H9 (cell line): Measurements from ENCODE around the gene GSK3A. TPM values are rescaled to one million over a fixed set of nuclear protein-coding genes. Genes with fewer than 3 reads are reported as not detected.

Experiments used
- DNase-seq: peaks from one replicate; pipeline ENCODE4 v3.0.0-alpha.2; 2017
- H2AFZ ChIP-seq: one replicate; pipeline ENCODE4 v1.6.1; 2013; ENCODE audit warnings: mild to moderate bottlenecking, low read length, control low read depth, moderate library complexity
- H2AK5ac ChIP-seq: 2 replicates; pipeline ENCODE4 v1.6.1; 2013; ENCODE audit warnings: low read length, control low read depth, mixed read lengths; ENCODE audit not compliant: insufficient read length
- H2BK120ac ChIP-seq: one replicate; pipeline ENCODE4 v1.6.1; 2013; ENCODE audit warnings: low read depth, mild to moderate bottlenecking, low read length, control low read depth, inconsistent platforms; ENCODE audit not compliant: poor library complexity, severe bottlenecking
- H2BK12ac ChIP-seq: 2 replicates; pipeline ENCODE4 v1.6.1; 2013; ENCODE audit warnings: low read length, control low read depth, mixed read lengths, low read depth; ENCODE audit not compliant: insufficient read length
- H2BK15ac ChIP-seq: 2 replicates; pipeline ENCODE4 v1.6.1; 2013; ENCODE audit warnings: low read depth, low read length, control low read depth
- H2BK20ac ChIP-seq: one replicate; pipeline ENCODE4 v1.6.1; 2013; ENCODE audit warnings: low read depth, mild to moderate bottlenecking, low read length, control low read depth, inconsistent platforms; ENCODE audit not compliant: poor library complexity, severe bottlenecking
- H2BK5ac ChIP-seq: 2 replicates; pipeline ENCODE4 v1.6.1; 2013; ENCODE audit warnings: low read length, control low read depth, mixed read lengths; ENCODE audit not compliant: insufficient read length
- H3K14ac ChIP-seq: 2 replicates; pipeline ENCODE4 v1.6.1; 2013; ENCODE audit warnings: low read length, control low read depth; ENCODE audit not compliant: insufficient read depth
- H3K18ac ChIP-seq: 2 replicates; pipeline ENCODE4 v1.6.1; 2013; ENCODE audit warnings: low read depth, mild to moderate bottlenecking, mixed read lengths, low read length, control low read depth; ENCODE audit not compliant: insufficient read length
- H3K23ac ChIP-seq: 2 replicates; pipeline ENCODE4 v1.6.1; 2013; ENCODE audit warnings: low read length, control low read depth, mixed read lengths, low read depth; ENCODE audit not compliant: insufficient read length
- H3K23me2 ChIP-seq: 2 replicates; pipeline ENCODE4 v1.6.1; 2013; ENCODE audit warnings: low read depth, mild to moderate bottlenecking, mixed read lengths, low read length, control low read depth; ENCODE audit not compliant: insufficient read length, poor library complexity, severe bottlenecking
- H3K27ac ChIP-seq: 2 replicates; pipeline ENCODE4 v1.5.1; 2013; ENCODE audit warnings: low read length, control low read depth, mixed read lengths, low read depth; ENCODE audit not compliant: insufficient read length
- H3K27me3 ChIP-seq: 2 replicates; pipeline ENCODE4 v1.6.1; 2013; ENCODE audit warnings: low read length, control low read depth, inconsistent platforms; ENCODE audit not compliant: insufficient read depth
- H3K4ac ChIP-seq: 2 replicates; pipeline ENCODE4 v1.6.1; 2013; ENCODE audit warnings: low read depth, mild to moderate bottlenecking, control low read depth, inconsistent platforms, low read length, moderate library complexity
- H3K4me1 ChIP-seq: 2 replicates; pipeline ENCODE4 v1.6.1; 2013; ENCODE audit warnings: low read length, control low read depth, inconsistent platforms; ENCODE audit not compliant: insufficient read depth
- H3K4me2 ChIP-seq: 2 replicates; pipeline ENCODE4 v1.6.1; 2013; ENCODE audit warnings: low read length, control low read depth, mixed read lengths; ENCODE audit not compliant: insufficient read length, insufficient read depth
- H3K56ac ChIP-seq: 2 replicates; pipeline ENCODE4 v1.6.1; 2013; ENCODE audit warnings: low read depth, mild to moderate bottlenecking, mixed read lengths, low read length, control low read depth; ENCODE audit not compliant: insufficient read length
- H3K79me1 ChIP-seq: 2 replicates; pipeline ENCODE4 v1.6.1; 2013; ENCODE audit warnings: low read depth, mild to moderate bottlenecking, moderate library complexity, low read length, control low read depth, inconsistent platforms; ENCODE audit not compliant: insufficient read depth, poor library complexity, severe bottlenecking
- H3K79me2 ChIP-seq: 2 replicates; pipeline ENCODE4 v1.6.1; 2013; ENCODE audit warnings: low read length, control low read depth, inconsistent platforms; ENCODE audit not compliant: insufficient read depth
- H3K9ac ChIP-seq: 2 replicates; pipeline ENCODE4 v1.6.1; 2013; ENCODE audit warnings: low read length, control low read depth, mixed read lengths; ENCODE audit not compliant: insufficient read length; ENCODE audit errors: extremely low read depth
- H3K9me3 ChIP-seq: one replicate; pipeline ENCODE4 v1.6.1; 2013; ENCODE audit warnings: low read depth, low read length, inconsistent platforms; ENCODE audit not compliant: control insufficient read depth
- H3T11ph ChIP-seq: one replicate; pipeline ENCODE4 v1.6.1; 2013; ENCODE audit warnings: mild to moderate bottlenecking, low read length, control low read depth, inconsistent platforms
- H4K20me1 ChIP-seq: one replicate; pipeline ENCODE4 v1.6.1; 2013; ENCODE audit not compliant: control insufficient read depth, insufficient read length, insufficient read depth
- H4K5ac ChIP-seq: 2 replicates; pipeline ENCODE4 v1.6.1; 2013; ENCODE audit warnings: low read depth, mild to moderate bottlenecking, mixed read lengths, low read length, control low read depth; ENCODE audit not compliant: insufficient read length
- H4K8ac ChIP-seq: replicated peaks from 2 replicates; pipeline ENCODE4 v1.6.1; 2013; ENCODE audit warnings: low read length, control low read depth, mixed read lengths, low read depth; ENCODE audit not compliant: insufficient read length
- H4K91ac ChIP-seq: 2 replicates; pipeline ENCODE4 v1.6.1; 2013; ENCODE audit warnings: low read depth, mild to moderate bottlenecking, moderate library complexity, mixed read lengths, low read length, control low read depth; ENCODE audit not compliant: insufficient read length
- H3K27ac Mint-ChIP-seq, 3 experiments: 2 replicates in 2 of 3; 3 replicates in 1 of 3; pipeline ENCODE4 v1.8.0; 2020 to 2021; ENCODE audit warnings: mixed read lengths in 3 of 3, mild to moderate bottlenecking in 1 of 3, moderate library complexity in 1 of 3
- H3K27me3 Mint-ChIP-seq: 2 replicates; pipeline ENCODE4 v1.8.0; 2021; ENCODE audit warnings: low read depth, mild to moderate bottlenecking, moderate library complexity, mixed read lengths
- H3K36me3 Mint-ChIP-seq, 3 experiments: 2 replicates in 2 of 3; 3 replicates in 1 of 3; pipeline ENCODE4 v1.8.0; 2020 to 2021; ENCODE audit warnings: low read depth in 3 of 3, mixed read lengths in 3 of 3; ENCODE audit not compliant: insufficient read depth in 1 of 3
- H3K4me1 Mint-ChIP-seq, 2 experiments: 2 replicates each; pipeline ENCODE4 v1.8.0; 2020; ENCODE audit warnings: mixed read lengths in 2 of 2
- H3K4me3 Mint-ChIP-seq, 2 experiments: 2 replicates in 1 of 2; 3 replicates in 1 of 2; pipeline ENCODE4 v1.8.0; 2020 to 2021; ENCODE audit warnings: mild to moderate bottlenecking in 2 of 2, mixed read lengths in 2 of 2, moderate library complexity in 1 of 2
- H3K9me3 Mint-ChIP-seq, 2 experiments: 2 replicates in 1 of 2; 3 replicates in 1 of 2; pipeline ENCODE4 v1.8.0; 2020; ENCODE audit warnings: mild to moderate bottlenecking in 2 of 2, mixed read lengths in 2 of 2, moderate library complexity in 1 of 2
- CTCF ChIP-seq: fragments of 200-600 bp; sonication (generic); conservative IDR thresholded peaks from 3 replicates; pipeline ENCODE4 v1.8.0; 2021; ENCODE audit warnings: antibody characterized with exemption, mild to moderate bottlenecking
- WGBS: extraction: QIAGEN DNeasy Blood & Tissue Kit; methylation state at CpG from one replicate; pipeline ENCODE4 v1.1.7; 2013; ENCODE audit warnings: missing lambda C conversion rate, low lambda C conversion rate, mixed read lengths; ENCODE audit not compliant: insufficient read length; ENCODE audit errors: extremely low coverage; 5-methylcytosine and 5-hydroxymethylcytosine counted together
- total RNA-seq: library from RNA; stranded (reverse); gene quantifications from 2 replicates; pipeline ENCODE4 v1.2.1, GENCODE V29; 2021

The GSK3A gene
- total RNA-seq, 1 experiment from 2014 or later = 52.4 TPM

GRCh38 chr19:42287827-42288107 lies 45.4 kb upstream of the GSK3A start:
- Mint-ChIP-seq H3K27ac (no peak overlapping the region), H3K9me3 (no peaks in the 10 kb centered on the region), H3K4me3 (no peak overlapping the region), H3K27me3 (no peaks in the 10 kb centered on the region; the same call in 1 of the 2 replicates), H3K4me1 (peaks cover 14 to 36% of the 10 kb centered on the region in 2 experiments), H3K36me3 (peaks cover 18 to 50% (median 44%) of the 10 kb centered on the region in 3 experiments)
- no peak overlapping the region for H3K4me2 ChIP-seq
- H4K5ac ChIP-seq = no peak overlapping the region
- peaks cover 3% of the 10 kb centered on the region; the same call in 1 of the 2 replicates for H3K4me1 ChIP-seq
- H3K9me3 ChIP-seq = no peaks in the 10 kb centered on the region
- peaks cover 3% of the 10 kb centered on the region for H4K20me1 ChIP-seq
- H2BK20ac ChIP-seq = no peak overlapping the region
- no peak overlapping the region for H3K4ac ChIP-seq
- peaks cover 11% of the 10 kb centered on the region for H3K79me1 ChIP-seq
- H3K14ac ChIP-seq = no peak overlapping the region
- no peak overlapping the region for H3K56ac ChIP-seq
- no peak overlapping the region for H2AK5ac ChIP-seq
- TF ChIP-seq CTCF = no peak
- no peaks in the 10 kb centered on the region for H3K27me3 ChIP-seq
- no peak overlapping the region for H3K9ac ChIP-seq
- H3T11ph ChIP-seq = no peak overlapping the region
- H3K79me2 ChIP-seq = peaks cover 3% of the 10 kb centered on the region; the same call in 1 of the 2 replicates
- no peak for DNase-seq
- no peak overlapping the region for H4K8ac ChIP-seq
- no peak overlapping the region for H2BK12ac ChIP-seq
- no peak overlapping the region for H3K23ac ChIP-seq
- no peak overlapping the region for H3K18ac ChIP-seq
- no CpG with 5 or more reads among the region's 10 CpGs for WGBS
- H3K27ac ChIP-seq = no peak overlapping the region
- H2AFZ ChIP-seq = no peak overlapping the region
- H2BK15ac ChIP-seq = no peak overlapping the region
- H3K23me2 ChIP-seq = peaks cover 11% of the 10 kb centered on the region
- H2BK5ac ChIP-seq = no peak overlapping the region
- no peak overlapping the region for H4K91ac ChIP-seq
- H2BK120ac ChIP-seq = no peak overlapping the region
